Cardiac septum (tissue), 1 donor: Measurements from ENCODE around the gene CROCC. TPM values are rescaled to one million over a fixed set of nuclear protein-coding genes. Genes with fewer than 3 reads are reported as not detected.
A peak's percentile ranks its signal among the peaks of the same experiment; 100 is the strongest.
"Not testable (repeated sequence)": the region's sequence is repeated elsewhere in the genome, so short reads cannot be mapped to it uniquely, and the experiment has no call there.

Experiments used
- DNase-seq: peaks from one replicate; pipeline ENCODE4 v3.0.0-alpha.2; 2020; ENCODE audit warnings: low spot score
- intact Hi-C: fragments of 100-400 bp; cut with DNase I; formaldehyde crosslinking; loops from one replicate; pipeline ENCODE4 v1.14.0; 2022
- long read RNA-seq: library from polyadenylated mRNA; unstranded; transcript quantifications from one replicate; pipeline ENCODE4 v2.0.0, GENCODE V29; 2021
- total RNA-seq: library from RNA; stranded (reverse); fragmentation: NEBNext Ultra II Directional; extraction: Animal tissue kit (Norgen Biotek cat#: 25700); gene quantifications from one replicate; pipeline ENCODE4 v1.2.1, GENCODE V29; 2021
- donor health status: DM: no; HTN: no; CAD: no.

The CROCC gene, protein sequence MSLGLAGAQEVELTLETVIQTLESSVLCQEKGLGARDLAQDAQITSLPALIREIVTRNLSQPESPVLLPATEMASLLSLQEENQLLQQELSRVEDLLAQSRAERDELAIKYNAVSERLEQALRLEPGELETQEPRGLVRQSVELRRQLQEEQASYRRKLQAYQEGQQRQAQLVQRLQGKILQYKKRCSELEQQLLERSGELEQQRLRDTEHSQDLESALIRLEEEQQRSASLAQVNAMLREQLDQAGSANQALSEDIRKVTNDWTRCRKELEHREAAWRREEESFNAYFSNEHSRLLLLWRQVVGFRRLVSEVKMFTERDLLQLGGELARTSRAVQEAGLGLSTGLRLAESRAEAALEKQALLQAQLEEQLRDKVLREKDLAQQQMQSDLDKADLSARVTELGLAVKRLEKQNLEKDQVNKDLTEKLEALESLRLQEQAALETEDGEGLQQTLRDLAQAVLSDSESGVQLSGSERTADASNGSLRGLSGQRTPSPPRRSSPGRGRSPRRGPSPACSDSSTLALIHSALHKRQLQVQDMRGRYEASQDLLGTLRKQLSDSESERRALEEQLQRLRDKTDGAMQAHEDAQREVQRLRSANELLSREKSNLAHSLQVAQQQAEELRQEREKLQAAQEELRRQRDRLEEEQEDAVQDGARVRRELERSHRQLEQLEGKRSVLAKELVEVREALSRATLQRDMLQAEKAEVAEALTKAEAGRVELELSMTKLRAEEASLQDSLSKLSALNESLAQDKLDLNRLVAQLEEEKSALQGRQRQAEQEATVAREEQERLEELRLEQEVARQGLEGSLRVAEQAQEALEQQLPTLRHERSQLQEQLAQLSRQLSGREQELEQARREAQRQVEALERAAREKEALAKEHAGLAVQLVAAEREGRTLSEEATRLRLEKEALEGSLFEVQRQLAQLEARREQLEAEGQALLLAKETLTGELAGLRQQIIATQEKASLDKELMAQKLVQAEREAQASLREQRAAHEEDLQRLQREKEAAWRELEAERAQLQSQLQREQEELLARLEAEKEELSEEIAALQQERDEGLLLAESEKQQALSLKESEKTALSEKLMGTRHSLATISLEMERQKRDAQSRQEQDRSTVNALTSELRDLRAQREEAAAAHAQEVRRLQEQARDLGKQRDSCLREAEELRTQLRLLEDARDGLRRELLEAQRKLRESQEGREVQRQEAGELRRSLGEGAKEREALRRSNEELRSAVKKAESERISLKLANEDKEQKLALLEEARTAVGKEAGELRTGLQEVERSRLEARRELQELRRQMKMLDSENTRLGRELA (N-terminal part only)
- 7.4 TPM for total RNA-seq
- long read RNA-seq, partial matches to known transcripts: 11 of 18 reads
- long read RNA-seq, other reads (novel, unspliced or antisense): 7 of 18 reads

DNA sequence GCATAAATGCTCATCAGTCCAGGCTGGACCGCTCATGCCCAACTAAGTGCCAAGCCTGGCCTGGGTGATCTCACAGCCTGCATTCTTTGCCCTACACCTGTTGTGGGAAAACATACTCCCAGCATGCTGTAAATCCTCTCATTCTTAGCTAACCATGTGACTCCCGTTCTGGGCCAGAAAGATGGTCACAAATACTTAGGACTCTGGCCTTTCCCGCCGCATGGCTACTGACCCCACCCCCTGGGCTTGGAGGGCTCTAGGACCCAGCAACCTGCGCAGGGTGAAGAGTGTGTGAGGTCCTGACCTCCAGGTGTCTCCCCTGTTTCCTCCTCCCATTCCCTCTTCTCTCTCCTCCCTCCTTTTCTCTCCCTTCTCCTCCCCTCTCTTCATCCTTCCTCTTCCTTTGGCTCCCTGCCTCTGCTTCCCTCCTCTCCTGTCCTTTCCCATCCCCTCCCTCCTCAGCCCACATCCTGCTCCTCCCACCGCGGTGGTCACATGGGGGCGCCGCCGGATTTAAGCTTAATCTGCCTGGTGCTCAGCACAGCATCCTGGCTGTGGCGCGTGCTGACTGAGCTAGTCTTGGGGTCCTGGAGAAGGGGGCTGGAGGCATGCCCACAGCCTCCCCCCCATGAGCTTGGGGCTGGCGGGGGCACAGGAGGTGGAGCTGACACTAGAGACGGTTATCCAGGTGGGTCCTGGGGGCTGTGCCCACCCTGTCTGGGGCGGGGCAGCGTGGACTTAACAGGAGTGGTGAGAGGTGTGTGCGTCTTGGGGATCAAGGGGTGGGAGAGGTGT, at the start of gene CROCC:
Gene CROCC, plus strand, starts transcription at position 541 of the 795 bp plus-strand sequence. Its CDS starts 88 bp downstream, at position 629.
- DNase-seq: no peak
- intact Hi-C loops: no loop called here

GRCh38 chr1:16872152-16873075, 49.3 kb upstream of the CROCC start:
- DNase-seq: peak; percentile 80
- intact Hi-C loops: not testable (repeated sequence)

GRCh38 chr1:16873076-16873879, 48.5 kb upstream of the CROCC start:
- DNase-seq, intact Hi-C loops: not testable (repeated sequence)

- intact Hi-C loops, DNase-seq: not testable (repeated sequence)
Measured at GRCh38 chr1:16874968-16875765, 46.6 kb upstream of the CROCC start.

DNA sequence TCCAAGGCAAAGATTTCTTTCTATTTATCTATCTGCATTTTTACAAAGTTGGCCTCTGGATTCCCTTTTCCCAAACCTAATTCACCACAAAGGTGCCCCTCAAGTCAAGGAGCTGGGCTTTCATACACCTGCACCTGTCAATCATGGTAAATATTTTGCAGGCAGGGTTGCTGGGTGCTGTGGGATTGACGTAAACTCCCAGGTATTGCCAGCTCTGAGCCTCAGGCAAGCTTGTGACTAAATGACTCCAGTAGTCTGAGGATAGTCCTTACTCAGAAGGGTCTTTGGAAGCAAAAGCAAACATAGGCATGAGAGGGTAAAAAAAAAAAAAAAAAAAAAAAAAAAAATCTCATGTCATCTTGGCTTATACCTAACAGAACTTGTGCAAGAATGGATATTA, 40.0 kb upstream of the CROCC start:
- DNase-seq, intact Hi-C loops: not testable (repeated sequence)

DNA sequence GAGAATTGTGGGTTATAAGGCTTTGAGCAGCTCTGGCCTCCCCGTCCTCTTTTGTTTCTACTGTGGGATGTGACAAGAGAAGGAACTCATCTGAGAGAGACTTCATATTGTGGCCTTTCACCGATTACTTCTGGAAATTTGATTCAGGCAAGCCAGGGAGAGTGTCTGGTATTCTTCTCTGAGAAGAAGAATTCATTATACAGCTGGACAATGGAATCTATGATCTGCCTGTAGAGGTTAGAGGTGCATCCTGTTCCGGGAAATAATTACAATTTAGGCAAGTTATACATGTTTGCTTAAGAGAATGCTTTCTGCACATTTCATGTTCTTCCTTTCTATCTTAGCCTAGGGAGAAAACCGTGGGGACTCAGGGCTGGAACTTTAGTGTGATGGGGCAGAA, 38.7 kb upstream of the CROCC start:
- intact Hi-C loops: no loop called here
- no peak for DNase-seq

- intact Hi-C loops, DNase-seq: not testable (repeated sequence)
Measured at GRCh38 chr1:16884487-16884886, 37.2 kb upstream of the CROCC start.

- intact Hi-C loops: no loop called here
- DNase-seq: no peak
Measured at GRCh38 chr1:16886860-16887605, 34.7 kb upstream of the CROCC start.

DNA sequence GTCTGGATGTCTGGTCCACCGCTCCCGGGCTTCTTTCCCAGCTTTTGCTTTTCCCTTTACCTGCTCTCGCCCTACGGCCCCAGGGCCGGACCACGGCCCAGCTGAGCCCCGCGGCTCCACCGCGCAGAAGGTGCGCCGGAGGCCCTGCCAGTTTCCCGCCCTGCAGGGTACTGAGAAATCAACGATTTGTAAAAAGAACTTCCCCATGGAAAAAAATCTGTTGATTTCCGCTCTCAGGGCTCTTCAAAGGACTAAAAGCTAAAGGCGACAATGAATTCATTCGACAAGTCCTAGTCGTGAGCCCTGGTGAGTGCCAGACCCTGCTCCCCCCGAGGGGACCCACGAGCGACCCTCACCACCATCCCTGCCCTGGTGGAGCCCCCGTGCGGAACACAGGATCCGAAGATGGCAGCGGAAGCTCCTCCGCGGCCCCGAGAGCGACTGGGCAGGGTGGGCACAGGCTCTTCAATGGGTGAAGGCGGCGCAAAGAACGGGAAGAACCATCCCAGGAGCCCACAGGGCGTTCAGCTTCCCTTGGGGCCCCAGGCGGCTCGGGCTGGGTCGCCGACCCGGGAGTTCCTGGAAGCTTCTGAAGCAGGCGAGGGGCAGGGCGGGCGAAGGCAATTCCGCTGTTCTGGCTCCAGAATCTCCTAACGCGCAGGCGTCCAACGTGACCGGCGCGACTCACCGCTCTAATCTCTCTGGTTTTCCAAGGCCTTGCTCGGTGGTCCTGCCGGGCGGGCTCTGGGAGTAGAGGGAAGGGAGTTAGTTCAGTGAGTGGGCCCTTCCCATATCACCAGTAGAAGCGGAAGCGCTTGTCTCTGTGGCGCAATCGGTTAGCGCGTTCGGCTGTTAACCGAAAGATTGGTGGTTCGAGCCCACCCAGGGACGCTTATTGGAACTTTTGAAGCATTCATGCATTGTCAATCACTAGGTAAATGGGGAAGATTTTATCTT, 32.6 kb upstream of the CROCC start:
- intact Hi-C loops: no loop called here
- DNase-seq: peak; percentile 84

DNA sequence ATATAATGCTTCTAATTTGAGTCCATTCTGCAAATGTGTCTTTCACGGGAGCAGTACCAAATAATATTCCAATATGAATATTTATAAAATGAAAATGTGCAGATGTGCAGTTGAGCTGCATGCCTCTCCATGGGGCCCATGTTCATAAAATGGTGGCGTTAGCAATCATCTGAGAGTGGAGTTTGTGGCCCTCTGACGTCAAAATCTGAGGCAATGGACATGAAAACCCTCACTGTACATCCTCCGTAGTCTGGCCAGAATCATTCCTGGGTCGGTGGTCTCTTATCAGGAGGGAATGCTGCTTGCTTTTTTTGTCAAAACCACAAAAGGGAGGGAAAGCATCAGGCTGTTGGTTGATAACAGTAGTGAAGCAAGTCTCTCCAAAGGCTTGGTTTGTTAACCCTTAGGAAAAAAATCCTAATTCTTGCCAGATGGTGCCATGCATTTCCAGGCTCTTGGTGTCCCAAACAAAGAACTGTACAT, 31.2 kb upstream of the CROCC start:
- intact Hi-C loops, DNase-seq: not testable (repeated sequence)

- intact Hi-C loops: not testable (repeated sequence)
Measured at GRCh38 chr1:16891057-16891456, 30.7 kb upstream of the CROCC start.

DNA sequence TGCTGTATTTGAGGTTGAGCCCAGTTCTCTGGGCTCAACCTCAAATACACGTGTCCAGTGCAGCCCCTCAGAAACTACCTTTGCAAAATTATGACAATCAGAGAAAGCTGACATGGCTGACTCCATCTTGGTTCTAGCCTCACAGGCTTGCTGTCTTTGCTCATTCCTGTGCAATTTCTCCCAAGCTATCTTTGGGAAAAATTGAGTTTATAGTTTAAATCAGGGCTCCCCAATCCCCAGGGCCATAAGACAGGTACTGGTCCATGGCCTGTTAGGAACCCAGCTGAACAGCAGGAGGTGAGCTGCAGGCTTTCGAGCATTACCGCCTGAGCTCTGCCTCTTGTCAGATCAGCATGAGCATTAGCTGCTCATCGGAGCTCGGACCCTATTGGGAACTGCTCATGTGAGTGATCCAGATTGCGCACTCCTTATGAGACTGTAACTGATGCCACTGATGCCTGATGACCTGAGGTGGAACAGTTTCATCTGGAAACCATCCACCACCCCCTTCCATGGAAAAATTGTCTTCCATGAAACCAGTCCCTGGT, 28.7 kb upstream of the CROCC start:
- DNase-seq, intact Hi-C loops: not testable (repeated sequence)

More at GRCh38 chr1:16891057-16891456, 30.7 kb upstream of the CROCC start:
- DNase-seq: not testable (repeated sequence)

GRCh38 chr1:16893796-16894195, 27.9 kb upstream of the CROCC start:
- intact Hi-C loops, DNase-seq: not testable (repeated sequence)

DNA sequence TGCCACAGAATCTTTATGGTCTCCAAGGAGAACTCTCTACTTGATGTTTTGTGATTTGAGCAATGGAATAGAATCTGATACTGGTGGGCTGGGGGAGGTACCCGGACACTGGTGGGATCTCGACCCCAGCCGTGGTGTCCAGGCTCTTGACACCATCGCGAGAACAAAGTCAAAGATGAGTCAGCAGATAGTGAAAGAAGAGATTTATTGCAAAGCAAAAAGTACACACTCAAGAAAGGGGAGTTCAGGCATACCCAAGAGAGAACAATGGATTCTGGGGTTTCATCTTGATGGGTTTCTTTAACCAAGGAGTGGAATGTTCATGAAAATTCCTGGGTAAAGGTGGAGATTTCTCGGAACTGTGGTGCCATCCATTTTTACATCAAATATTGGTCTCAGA, 27.4 kb upstream of the CROCC start:
- intact Hi-C loops: not testable (repeated sequence)

More for the DNA sequence above, 27.4 kb upstream of the CROCC start:
- not testable (repeated sequence) for DNase-seq
